Peyer's patch (tissue), 4 donors: Measurements from ENCODE around the gene TMEM135. TPM values are rescaled to one million over a fixed set of nuclear protein-coding genes. Genes with fewer than 3 reads are reported as not detected.
"Not testable (repeated sequence)": the region's sequence is repeated elsewhere in the genome, so short reads cannot be mapped to it uniquely, and the experiment has no call there.

Source experiments
- DNase-seq, 3 donors: peaks; one replicate each; pipeline ENCODE4 v3.0.0-alpha.2; 2017 to 2019
- H3K27ac ChIP-seq, 4 donors: fragments of 200-600 bp; sonication (generic); one replicate each; pipeline ENCODE4 v1.5.1; 2016 to 2019
- H3K27me3 ChIP-seq, 2 donors: fragments of 200-600 bp; sonication (generic); one replicate each; pipeline ENCODE4 v1.5.1; 2019
- H3K36me3 ChIP-seq, 3 donors: fragments of 200-600 bp; sonication (generic); one replicate each; pipeline ENCODE4 v1.5.1; 2016 to 2019
- H3K4me1 ChIP-seq, 4 donors: fragments of 200-600 bp; sonication (generic); one replicate each; pipeline ENCODE4 v1.5.1; 2016 to 2019
- H3K4me3 ChIP-seq, 4 donors: fragments of 200-600 bp; sonication (generic); 1 replicate in 3 of 4; 2 replicates in 1 of 4; pipeline ENCODE4 v1.5.1; 2016 to 2019; ENCODE audit warnings: mild to moderate bottlenecking in 1 of 4
- H3K9me3 ChIP-seq, 4 donors: fragments of 200-600 bp; sonication (generic); one replicate each; pipeline ENCODE4 v1.5.1; 2016 to 2019; ENCODE audit warnings: mild to moderate bottlenecking in 1 of 4
- POLR2A ChIP-seq, 2 donors: fragments of 450-650 bp; IDR thresholded peaks; one replicate each; pipeline ENCODE4 v1.5.1; 2017; ENCODE audit warnings: antibody characterized with exemption in 2 of 2, mild to moderate bottlenecking in 2 of 2, moderate library complexity in 2 of 2
- total RNA-seq, 4 donors: library from RNA; depleted of rRNA; stranded (reverse); fragments of >200 nt; gene quantifications; one replicate each; pipeline ENCODE4 v1.1.0, GENCODE V29; 2016
- TF ChIP-seq, protein P1 (sequence below), 6 experiments: fragments of 450-650 bp in 4 of 6; fragments of 200-600 bp in 2 of 6; sonication (generic) in 1 of 6; IDR thresholded peaks; one replicate each; pipeline ENCODE4 v1.5.1; 2017 to 2019; ENCODE audit warnings: antibody characterized with exemption in 6 of 6, mild to moderate bottlenecking in 3 of 6, moderate library complexity in 1 of 6

Gene TMEM135
- total RNA-seq, 4 donors from 2014 or later = 23.1 to 58.2 (median 40.1) TPM

DNA sequence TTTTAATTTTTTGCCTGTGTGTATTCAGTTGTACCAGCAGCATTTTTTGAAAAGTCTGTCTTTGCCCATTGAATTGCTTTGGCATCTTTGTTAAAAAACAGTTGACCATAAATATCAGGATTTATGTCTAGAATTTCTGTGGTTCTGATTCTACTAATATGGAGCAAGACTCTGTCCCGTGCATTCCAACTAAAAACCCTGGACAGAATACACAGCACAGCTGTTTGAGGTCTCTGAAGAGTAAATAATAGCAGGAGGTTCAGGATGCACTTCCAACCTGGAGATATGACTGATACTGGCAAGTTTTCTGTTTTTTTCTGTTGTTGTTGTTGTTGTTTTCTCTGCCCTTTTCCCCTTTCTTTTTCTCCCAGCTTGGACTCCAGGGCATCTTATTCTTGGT, 141.9 kb downstream of the TMEM135 start:
- DNase-seq = no peak
- H3K4me3 ChIP-seq = no peak overlapping the region
- H3K4me1 ChIP-seq = no peaks in the 10 kb centered on the region
- no peak for TF ChIP-seq POLR2A (IDR thresholded peaks at IDR 0.05)
- TF ChIP-seq, protein P1, sequence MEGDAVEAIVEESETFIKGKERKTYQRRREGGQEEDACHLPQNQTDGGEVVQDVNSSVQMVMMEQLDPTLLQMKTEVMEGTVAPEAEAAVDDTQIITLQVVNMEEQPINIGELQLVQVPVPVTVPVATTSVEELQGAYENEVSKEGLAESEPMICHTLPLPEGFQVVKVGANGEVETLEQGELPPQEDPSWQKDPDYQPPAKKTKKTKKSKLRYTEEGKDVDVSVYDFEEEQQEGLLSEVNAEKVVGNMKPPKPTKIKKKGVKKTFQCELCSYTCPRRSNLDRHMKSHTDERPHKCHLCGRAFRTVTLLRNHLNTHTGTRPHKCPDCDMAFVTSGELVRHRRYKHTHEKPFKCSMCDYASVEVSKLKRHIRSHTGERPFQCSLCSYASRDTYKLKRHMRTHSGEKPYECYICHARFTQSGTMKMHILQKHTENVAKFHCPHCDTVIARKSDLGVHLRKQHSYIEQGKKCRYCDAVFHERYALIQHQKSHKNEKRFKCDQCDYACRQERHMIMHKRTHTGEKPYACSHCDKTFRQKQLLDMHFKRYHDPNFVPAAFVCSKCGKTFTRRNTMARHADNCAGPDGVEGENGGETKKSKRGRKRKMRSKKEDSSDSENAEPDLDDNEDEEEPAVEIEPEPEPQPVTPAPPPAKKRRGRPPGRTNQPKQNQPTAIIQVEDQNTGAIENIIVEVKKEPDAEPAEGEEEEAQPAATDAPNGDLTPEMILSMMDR (IDR thresholded peaks at IDR 0.05) = no peak
- no peak overlapping the region for H3K27ac ChIP-seq
- no peaks in the 10 kb centered on the region for H3K9me3 ChIP-seq
- no peaks in the 10 kb centered on the region for H3K27me3 ChIP-seq
- no peaks in the 10 kb centered on the region for H3K36me3 ChIP-seq

DNA sequence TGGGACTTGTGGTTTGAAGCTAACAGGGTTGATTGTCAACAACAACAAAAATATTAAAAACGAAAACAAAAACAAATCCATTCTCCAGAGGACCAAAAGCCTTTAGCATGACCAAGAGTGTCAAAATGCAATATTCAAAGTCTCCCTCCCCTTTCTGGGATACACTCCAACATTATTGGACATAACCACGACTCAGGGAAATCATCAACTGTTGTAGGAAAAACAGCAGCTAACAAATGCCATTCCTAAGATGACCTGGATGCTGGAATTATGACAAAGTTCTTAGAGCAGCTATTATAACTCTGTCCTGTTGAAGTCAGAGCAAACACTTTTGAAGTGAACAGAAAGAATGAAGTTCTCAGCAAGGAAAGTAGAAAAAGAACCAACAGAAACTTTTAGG, 143.0 kb downstream of the TMEM135 start:
- Histone ChIP-seq H3K4me3 (no peak overlapping the region), H3K4me1 (no peaks in the 10 kb centered on the region), H3K27me3 (no peaks in the 10 kb centered on the region), H3K9me3 (no peaks in the 10 kb centered on the region), H3K27ac (no peak overlapping the region), H3K36me3 (no peaks in the 10 kb centered on the region)
- DNase-seq = no peak
- TF ChIP-seq, protein P1 (IDR thresholded peaks at IDR 0.05) = no peak
- TF ChIP-seq POLR2A (IDR thresholded peaks at IDR 0.05) = no peak

DNA sequence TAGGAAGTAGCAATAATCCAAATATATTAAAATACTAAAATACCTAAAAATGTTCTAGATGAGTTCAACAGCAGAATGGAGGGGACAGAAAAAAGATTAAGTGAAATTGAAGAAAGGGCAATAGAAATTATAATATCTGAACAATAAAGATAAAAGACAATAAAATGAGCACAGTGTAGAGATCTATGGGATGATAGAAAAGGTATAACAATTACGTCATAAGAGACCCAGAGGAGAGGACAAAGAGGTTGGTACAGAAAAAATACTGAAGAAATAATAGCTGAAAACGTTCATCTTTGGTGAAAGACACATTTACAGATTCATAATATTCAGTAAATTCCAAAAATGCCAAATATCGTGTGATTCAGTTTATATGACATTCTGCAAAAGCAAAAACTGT, 143.4 kb downstream of the TMEM135 start:
- Histone ChIP-seq H3K27ac (no peak overlapping the region), H3K4me3 (no peak overlapping the region), H3K27me3 (no peaks in the 10 kb centered on the region), H3K4me1 (no peaks in the 10 kb centered on the region), H3K36me3 (no peaks in the 10 kb centered on the region), H3K9me3 (no peaks in the 10 kb centered on the region)
- no peak for TF ChIP-seq POLR2A (IDR thresholded peaks at IDR 0.05)
- TF ChIP-seq, protein P1 (IDR thresholded peaks at IDR 0.05) = no peak
- DNase-seq = no peak

DNA sequence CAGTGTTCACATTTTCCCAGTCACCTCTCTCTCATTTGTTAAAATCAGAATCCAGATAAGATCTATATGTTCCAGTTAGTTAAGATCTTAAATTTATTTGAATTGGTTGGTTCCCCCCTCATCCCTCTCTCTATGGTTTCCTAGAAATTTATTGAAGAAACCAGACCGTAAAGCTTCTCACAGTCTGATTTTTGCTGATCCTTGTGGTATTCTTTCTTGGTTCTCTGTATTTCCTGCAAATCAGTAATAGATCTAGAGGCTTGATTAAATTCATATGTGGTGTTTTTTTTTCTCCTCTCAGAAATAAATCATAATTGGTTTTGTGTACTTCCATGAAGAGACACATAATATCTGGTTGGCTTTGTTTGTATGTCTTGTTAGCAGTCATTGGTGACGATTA, 147.5 kb downstream of the TMEM135 start:
- no peak for TF ChIP-seq POLR2A (IDR thresholded peaks at IDR 0.05)
- TF ChIP-seq, protein P1 (IDR thresholded peaks at IDR 0.05) = no peak
- DNase-seq = no peak
- H3K27me3 ChIP-seq = no peaks in the 10 kb centered on the region
- no peak overlapping the region for H3K27ac ChIP-seq
- no peak overlapping the region for H3K4me3 ChIP-seq
- H3K36me3 ChIP-seq = no peaks in the 10 kb centered on the region
- H3K9me3 ChIP-seq = no peaks in the 10 kb centered on the region
- H3K4me1 ChIP-seq = no peaks in the 10 kb centered on the region

DNA sequence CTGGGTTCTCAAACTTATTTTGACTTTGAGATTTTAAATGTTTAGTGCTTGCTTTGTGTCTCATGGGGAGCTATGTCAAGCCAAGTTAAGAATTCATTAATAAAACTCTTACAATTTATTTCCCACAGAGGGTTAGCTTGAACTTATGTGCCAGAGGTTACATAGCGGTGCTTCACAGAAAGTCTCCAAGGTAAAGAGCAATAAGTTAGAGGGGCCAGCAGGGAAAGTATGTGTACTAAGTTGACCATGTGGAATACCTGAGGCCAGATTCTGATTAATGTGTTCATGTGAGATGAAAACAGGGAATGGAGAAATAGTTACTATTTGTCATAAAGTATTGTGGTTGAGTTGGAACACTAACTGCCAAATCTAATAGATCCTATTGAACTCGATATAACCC, 149.3 kb downstream of the TMEM135 start:
- no peaks in the 10 kb centered on the region for H3K27me3 ChIP-seq
- H3K27ac ChIP-seq = no peak overlapping the region
- no peak for TF ChIP-seq POLR2A (IDR thresholded peaks at IDR 0.05)
- TF ChIP-seq, protein P1 (IDR thresholded peaks at IDR 0.05) = no peak
- H3K4me3 ChIP-seq = no peak overlapping the region
- H3K4me1 ChIP-seq = no peaks in the 10 kb centered on the region
- DNase-seq = no peak
- H3K36me3 ChIP-seq = no peaks in the 10 kb centered on the region
- no peaks in the 10 kb centered on the region for H3K9me3 ChIP-seq

DNA sequence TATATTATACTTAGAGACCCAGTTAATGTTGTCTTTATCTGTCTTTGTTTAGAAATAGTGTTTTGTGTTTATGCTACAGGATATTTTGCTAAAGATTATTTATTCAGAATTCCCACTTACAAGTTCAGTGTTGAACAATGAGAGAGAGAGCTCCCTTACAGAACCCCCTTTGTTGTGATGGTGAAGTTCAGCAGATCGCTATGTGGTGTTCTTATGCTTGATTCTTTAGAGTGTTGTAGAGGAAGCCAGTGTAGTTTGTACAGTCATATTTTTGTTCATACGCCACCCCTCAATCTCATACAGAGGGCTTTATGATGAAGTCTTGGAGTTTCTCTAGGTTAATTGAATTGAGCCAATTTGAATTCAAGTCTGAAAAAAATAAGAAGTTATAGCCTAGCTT, 150.2 kb downstream of the TMEM135 start:
- TF ChIP-seq, protein P1 (IDR thresholded peaks at IDR 0.05) = no peak
- TF ChIP-seq POLR2A (IDR thresholded peaks at IDR 0.05) = no peak
- no peak for DNase-seq

DNA sequence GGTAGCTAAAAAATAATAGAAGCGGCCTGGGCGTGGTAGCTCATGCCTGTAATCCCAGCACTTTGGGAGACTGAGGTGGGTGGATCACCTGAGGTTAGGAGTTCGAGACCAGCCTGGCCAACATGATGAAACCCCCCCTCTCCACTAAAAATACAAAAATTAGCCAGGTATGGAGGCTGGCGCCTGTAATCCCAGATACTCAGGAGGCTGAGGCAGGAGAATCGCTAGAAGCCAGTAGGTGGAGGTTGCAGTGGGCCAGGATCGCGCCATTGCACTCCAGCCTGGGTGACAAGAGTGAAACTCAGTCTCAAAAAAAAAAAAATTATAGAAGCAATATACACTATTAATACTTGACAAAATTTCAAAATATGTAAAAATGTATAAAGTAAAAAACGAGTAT, 150.7 kb downstream of the TMEM135 start:
- not testable (repeated sequence) for H3K4me1 ChIP-seq, DNase-seq, H3K36me3 ChIP-seq, H3K4me3 ChIP-seq, H3K9me3 ChIP-seq, H3K27me3 ChIP-seq, H3K27ac ChIP-seq

More for the DNA sequence above, 150.2 kb downstream of the TMEM135 start:
- Histone ChIP-seq H3K4me1 (no peaks in the 10 kb centered on the region), H3K9me3 (no peaks in the 10 kb centered on the region), H3K36me3 (no peaks in the 10 kb centered on the region), H3K27me3 (no peaks in the 10 kb centered on the region), H3K4me3 (no peak overlapping the region), H3K27ac (no peak overlapping the region)

DNA sequence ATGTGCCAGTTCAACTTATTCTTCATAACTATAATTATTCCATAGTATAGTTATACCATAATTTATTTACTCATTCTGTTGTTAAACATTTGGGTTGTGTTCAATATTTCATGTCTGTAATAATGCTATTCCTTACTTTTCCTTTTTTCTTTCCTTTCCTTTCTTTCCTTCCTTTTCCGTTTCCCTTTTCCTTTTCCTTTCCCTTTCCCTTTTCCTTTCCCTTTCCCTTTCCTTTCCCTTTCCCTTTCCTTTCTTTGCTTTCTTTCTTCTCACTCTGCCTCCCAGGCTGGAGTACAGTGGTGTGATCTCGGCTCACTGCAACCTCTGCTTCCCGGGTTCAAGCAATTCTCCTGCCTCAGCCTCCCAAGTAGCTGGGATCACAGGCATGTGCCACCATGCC, 151.2 kb downstream of the TMEM135 start:
- not testable (repeated sequence) for DNase-seq, H3K4me1 ChIP-seq, H3K4me3 ChIP-seq, H3K36me3 ChIP-seq, H3K27me3 ChIP-seq, H3K9me3 ChIP-seq, H3K27ac ChIP-seq
